SHP77 treated with DMSO at 0.1 percent for 48 hours (cell line): Measurements from ENCODE around the gene FCHSD2.
"Not testable (repeated sequence)": the region's sequence is repeated elsewhere in the genome, so short reads cannot be mapped to it uniquely, and the experiment has no call there.

ENCODE experiments used
- DNase-seq: peaks from one replicate; lab custom pipeline; 2025; lab: John Stamatoyannopoulos, UW

Gene FCHSD2

DNA sequence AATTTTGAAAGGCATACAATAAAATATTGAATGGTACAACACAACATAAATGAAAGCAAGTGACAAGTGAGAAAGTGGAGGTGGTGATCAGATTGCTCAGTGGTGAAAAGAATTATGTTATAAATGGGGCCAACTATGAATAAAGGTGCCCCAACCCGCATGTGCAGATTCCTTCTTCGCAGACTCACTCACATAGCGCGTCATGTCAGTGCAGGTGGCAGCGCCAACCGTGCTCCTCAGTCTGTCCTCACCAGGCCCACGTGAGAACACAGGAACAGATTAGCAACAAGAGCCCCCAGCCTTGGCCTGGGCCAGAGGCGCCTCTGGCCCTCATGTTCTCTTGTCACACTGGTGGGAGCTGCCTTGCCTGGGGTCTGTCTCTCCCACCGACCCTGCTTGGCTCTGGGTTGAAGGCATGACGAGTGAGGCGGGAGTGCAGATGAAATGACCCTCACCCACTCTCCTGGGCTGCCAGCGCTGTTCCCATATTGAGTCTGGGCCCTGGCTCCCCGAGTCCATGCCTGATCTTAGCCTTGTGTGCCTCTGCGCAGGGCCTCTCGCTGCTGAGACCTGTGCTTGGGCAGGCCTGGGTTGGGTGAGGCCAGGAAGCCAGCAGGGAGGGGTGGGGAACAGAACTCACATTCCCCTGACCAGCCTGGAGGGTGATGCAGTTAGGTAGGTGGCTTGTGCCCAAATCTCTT is 321.5 kb downstream of the FCHSD2 start:
- DNase-seq: no peak

DNA sequence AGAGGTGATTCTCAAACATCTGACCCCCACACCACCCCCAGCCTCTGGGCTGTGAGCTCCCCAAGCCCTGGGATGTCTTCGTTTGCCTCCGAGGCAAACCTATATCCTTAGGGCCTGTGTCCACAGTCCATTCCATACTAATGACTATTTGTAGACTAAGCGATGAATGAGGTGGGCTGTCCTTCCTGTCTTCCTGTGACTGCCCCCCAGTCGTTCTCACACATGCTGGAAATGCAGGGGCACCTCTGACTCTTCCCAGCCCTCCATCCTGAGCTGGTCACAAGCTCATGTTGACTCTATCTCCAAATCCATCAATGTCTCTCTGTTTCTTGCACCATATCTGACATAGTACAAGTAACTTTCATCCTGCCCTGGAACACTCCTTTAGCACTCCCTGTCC is 323.1 kb downstream of the FCHSD2 start:
- DNase-seq: no peak

DNA sequence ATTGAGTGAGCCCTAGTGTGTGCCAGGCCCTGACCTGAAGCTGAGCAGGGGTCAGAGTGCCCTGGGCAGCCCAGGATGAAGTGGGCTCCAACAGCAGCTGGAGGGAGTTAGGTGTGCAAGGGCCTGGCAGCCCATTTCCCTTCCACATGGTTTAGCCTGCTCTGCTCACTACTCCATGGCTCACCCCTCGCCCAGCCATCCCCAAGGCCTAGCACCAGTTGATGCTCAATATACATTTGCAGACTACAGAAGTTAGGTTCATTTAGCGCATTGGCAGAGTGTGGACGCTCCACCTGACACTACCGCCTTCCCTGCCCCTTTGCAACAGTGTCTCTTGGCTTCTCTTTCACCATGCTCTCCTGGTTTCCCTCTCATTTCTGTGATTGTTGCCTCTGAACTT is 324.2 kb downstream of the FCHSD2 start:
- no peak for DNase-seq

DNA sequence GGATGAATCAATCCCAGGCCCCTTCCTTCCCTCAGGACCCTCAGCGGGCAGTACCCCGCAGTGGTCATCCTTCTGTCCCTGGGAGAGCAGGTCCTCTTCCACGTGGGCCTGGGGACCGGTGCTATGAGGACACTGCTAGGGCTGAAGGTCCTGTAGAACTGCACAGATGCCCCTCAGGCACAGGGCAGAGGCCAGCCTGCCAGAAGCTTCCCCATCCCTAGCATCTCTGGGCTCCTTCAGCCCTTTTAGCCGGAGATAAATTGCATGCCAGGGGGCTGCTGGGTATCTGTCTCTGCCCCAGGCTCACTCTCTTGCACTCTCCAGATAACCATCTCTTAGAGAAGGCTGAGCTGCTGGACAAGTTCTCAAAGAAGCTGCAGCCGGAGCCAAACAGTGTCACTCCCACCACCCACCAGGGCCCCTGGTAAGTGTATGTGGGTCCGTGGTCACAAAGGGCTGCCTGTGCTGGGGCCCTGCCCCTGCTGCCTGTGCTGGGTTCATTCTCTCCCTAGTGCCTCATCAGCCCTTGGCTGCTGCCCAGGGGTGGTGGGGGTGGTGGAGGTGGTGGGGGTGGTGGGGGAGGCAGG is 325.6 kb downstream of the FCHSD2 start:
- DNase-seq: no peak

DNA sequence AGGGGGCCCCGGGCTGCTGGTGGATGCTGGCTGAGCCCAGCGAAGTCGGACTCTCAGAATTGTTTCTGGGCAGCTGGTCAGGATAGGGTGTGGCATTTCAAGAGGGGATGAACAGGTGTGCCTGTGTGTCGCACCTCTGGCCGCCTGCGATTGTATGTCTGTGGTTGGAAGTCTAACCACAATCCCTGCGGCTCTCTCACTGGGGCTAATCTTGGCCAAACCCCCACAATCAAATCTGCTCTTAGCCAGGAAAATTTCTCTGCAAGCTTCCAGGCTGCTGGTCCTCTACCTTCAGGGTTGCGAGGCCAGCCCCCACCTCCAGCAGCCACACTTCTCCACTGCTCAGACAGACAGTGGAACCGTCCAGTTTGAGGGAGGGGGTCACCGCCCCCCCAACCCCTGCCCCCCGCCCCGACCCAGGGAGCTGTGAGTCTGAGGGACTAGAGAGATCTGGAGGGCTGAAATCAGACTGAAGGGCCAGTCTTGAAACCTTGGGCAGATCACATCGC is 327.0 kb downstream of the FCHSD2 start:
- DNase-seq: no peak

DNA sequence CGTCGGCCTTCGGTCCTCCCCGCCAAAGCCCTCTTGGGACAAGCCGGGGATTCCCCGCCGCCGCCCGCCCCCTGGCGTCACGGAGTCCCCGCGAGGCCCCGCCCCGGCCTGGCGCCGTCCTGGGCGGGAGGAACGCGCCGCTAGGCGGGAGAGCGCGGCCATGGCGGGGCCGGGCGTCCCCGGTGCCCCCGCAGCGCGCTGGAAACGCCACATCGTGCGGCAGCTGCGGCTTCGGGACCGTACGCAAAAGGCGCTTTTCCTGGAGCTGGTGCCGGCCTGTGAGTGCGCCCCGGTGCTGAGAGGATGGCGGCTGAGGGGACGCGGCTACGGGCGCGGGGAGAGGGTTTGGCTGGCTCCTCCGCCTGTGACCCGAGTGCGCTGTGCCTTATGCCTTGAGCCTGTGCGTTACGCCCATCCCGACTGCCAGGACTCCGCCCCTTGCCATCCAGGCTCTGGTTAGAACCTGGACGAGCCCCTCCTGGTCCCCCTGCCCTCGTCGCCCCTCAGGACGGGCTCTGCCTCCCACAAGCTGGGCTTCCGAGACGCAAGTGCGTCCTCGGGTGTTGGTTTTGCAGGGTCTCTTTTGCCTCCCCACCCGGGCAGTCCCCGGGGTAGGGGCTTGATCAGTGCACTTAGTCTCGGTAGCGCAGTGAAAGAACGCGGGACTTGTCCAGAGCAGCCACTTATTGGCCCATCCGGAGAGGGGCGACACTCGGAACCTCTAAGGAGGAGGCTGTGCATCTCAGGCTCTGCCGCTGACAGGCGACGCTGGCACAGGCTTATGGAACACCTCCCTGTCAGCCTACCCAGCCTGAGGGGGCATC is 327.6 kb downstream of the FCHSD2 start, which contains the start of gene ATG16L2:
Gene ATG16L2, plus strand, starts transcription at position 126 of the 824 bp plus-strand sequence. Its CDS starts 35 bp downstream, at position 161.
- peak; percentile 86 for DNase-seq

DNA sequence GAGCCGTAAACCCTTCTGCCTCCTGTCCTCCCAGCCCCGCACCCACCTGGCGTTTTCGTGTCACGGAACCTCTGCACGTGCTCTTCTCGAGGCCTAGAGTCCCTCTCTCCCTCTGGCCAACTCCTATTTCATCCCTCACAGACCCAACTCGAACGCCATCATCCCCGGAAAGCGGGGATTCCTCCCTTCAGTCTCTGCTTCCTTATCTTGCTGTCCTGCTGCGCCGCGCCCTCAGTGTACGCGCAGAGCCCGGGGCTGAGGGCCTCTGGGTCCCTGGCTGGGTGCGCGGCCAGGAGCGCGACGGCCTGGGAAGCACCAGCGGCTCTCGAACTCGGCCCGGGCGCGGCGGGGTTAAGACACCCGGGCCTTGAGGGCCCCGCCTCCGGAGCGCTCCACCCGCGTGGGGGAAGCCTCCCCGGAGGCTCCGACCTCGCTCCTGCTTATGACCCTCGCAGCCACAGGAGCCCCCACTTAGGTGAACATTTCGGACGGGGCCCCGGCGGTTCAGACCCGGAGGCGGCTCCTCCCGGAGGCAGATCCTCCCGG is 328.3 kb downstream of the FCHSD2 start:
- peak; percentile 86 for DNase-seq

DNA sequence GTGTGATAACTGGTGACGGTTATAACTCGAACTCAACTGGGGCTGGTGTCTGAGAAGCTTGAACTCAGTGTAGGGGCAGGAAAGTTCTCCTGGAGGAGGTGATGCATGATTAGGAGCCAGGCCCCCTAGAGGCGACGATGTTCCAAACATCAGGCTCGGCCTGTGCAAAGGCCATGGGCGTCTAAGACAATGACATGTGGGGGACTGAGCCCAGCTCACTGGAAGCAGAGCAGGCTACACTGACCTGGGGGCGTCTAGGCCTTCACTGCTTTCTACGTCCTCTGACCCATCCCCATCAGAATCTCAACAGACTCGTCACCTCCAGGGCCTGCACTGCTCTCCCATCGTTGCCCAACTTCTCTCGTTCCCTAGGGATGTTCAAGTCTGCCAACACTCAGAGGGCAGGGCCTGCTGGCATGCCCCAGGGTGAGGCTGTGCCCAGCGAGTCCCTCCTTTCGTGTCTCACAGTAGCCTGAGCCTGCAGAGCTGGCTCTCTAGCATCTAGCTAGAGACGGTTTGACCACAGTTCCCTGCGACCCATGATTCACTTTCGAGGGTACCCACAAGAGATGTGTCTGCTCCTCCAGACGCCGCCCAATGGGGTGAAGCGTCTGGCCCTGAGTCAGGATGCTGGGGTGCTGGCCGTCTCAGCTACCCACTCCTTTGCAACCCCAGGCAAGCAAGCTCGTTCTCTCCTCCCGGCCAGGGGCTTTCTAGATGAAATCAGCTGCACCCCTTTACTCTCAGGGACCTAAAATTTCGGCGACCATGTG is 329.0 kb downstream of the FCHSD2 start:
- DNase-seq: peak; percentile 74

DNA sequence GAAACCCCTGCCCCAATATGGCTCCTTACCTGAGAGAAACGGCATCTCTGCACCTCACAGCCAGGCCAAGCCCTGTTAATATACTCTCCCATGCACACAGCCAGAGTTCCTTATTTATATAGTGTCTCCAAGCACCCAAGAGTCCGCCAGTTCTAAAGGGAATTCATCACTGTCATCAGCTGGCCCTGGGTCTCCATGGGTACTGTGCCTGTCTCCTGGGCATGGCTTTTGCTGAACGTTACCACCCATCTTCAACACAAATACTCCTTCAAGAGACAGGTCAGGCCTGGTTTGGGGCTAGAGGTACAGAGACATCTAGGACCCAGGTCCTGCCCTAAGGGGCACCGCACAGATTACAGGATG is 329.5 kb downstream of the FCHSD2 start:
- peak; percentile 64 for DNase-seq

DNA sequence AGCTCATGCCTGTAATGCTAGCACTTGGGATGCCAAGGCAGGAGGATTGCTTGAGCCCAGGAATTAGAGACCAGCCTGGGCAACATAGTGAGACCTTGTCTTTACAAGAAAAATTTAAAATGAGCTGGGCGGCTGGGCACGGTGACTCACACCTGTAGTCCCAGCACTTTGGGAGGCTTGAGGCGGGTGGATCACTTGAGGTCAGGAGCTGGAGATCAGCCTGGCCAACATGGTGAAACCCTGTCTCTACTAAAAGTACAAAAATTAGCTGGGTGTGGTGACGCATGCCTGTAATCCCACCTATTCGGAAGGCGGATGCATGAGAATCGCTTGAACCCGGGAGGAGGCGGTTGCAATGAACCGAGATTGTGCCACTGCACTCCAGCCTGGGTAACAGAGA is 330.4 kb downstream of the FCHSD2 start:
- not testable (repeated sequence) for DNase-seq

DNA sequence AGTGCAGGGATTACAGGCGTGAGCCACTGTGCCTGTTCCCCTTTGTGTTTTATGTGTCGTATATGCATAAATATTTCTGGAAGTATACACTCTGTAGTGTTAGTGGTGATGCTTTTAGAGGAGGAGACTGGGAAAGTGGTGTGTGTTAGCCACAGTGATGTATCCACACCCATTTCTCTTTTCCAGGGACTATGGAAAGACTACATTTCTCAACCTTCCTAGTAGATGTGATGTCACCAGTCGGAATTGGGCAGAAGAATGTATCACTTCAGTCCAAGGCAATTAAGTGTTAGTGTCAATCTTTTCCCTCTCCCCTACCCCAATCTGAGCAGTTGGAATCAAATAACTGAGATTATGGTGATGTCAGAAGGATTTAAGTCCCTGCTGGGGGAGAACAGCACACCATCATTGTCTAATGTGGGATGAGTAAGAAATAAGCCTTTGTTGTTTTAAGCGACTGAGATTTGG is 333.8 kb downstream of the FCHSD2 start:
- DNase-seq: no peak

DNA sequence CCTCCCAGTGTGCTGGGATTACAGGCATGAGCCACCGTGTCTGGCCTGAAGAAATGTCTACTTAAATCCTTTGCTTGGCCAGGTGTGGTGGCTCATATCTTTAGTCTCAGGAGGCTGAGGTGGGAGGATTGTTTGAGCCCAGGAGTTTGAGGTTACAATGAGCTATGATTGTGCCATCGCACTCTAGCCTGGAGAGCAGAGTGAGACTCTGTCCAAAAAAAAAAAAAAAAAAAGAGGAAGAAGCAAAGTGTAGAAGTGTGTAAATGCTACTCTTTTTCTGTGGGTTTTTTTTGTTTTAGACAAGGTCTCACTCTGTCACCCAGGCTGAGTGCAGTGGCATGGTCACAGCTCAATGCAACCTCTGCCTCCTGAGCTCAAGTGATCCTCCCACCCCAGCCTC is 334.3 kb downstream of the FCHSD2 start:
- DNase-seq: no peak

DNA sequence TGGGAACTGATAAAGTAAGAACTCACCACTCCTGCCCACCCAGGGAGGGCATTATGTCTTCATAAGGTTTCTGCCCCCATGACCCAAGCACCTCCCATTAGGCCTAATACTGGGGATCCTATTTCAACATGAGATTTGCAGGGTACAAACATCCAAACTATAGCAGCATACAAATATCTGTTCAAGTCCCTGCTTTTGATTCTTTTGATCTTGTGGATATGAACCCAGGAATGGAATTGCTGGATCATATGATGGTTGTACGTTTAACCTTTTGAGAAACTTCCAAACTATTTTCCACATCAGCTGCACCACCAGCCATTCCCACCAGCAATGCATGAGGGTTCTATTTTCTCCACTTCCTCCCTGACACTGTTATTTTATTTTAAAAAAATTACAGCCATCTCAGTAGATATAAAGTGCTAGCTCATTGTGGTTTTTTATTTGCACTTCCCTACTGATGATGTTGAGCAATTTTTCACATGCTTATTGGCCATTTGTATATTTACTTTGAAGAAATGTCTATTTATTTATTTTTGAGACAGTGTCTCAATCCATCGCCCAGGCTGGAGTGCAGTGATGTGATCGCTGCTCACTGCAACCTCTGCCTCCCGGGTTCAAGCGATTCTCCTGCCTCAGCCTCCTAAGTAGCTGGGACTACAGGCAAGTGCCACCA is 335.0 kb downstream of the FCHSD2 start:
- no peak for DNase-seq

DNA sequence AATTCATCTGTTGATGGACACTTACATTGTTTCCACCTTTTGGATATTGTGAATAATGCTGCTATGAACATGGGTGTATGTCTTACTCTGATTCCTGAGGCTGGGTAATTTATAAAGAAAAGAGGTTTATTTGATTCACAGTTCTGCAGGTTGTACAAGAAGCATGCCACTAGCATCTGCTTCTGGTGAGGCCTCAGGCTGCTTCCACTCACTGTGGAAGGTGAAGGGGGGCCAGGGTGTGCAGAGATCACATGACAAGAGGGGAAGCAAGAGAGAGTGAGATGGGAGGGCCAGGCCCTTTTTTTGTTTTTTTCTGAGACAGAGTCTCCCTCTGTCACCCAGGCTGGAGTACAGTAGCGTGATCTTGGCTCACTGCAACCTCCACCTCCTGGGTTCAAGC is 335.7 kb downstream of the FCHSD2 start:
- DNase-seq: not testable (repeated sequence)

DNA sequence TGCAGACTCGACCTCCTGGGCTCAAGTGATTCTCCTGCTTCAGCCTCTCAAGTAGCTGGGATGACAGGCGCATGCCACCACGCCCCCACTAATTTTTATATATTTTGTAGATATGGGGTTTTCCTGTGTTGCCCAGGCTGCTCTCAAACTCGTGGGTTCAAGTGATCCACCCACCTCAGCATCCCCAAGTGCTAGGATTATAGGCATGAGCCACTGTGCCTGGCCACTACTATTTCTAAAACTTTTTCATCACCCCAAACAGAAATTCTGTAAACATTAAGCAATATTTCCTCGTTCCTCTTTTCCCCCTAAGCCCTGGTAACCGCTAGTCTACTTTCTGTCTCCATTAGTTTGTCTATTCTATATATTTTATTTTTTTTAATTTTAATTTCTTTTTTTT is 336.9 kb downstream of the FCHSD2 start:
- DNase-seq: no peak

DNA sequence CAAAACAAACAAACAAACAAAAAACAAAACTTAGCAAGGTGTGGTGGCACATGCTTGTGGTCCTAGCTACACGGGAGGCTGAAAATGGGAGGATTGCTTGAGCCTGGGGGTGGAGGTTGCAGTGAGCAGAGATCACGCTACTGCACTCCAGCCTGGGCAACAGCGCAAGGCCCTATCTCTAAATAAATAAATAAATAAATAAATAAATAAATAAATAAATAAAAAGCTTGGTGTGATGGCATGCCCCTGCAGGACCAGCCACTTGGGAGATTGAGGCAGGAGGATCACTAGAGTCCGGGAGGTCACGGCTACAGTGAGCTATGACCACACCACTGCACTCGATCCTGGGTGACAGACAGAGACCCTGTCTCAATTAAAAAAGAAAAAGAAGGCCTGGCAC is 339.3 kb downstream of the FCHSD2 start:
- no peak for DNase-seq

DNA sequence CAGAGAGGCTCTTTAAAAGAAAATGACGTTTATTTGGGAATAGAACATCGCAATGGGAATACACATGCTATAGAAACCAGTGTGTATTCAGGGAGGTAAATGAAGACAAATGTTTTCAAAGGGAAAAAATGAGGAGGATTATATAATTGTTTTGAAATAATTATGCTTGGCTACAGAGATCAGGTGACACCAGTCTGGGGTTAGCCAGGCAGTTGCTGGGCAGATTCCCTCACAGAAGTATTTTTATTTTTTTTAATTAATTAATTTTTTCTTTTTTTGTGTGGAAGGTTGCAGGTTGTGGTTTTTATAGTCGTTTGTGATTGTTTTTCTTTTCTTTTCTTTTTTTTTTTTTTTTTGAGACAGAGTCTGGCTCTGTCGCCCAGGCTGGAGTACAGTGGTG is 342.7 kb downstream of the FCHSD2 start:
- DNase-seq: no peak

DNA sequence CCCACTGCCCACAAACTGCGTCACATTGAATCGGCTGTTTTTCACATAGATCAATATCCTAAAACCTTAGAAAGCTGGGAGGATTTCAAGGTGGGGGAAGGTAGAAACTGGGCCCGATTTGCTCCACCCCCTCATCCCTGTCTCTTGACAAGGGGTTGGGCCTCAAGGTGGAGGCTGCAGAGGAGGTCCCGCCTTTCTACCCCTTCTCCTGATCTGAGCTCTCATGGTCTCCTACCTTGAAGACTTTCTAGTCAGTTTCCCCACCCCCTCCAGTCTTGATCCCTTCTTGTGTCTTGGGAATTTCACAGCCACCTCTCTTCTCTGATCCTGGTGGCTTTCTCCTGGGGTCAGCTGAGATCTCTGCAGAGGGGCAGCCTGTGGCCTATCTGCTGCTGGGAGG is 343.8 kb downstream of the FCHSD2 start:
- DNase-seq: no peak

DNA sequence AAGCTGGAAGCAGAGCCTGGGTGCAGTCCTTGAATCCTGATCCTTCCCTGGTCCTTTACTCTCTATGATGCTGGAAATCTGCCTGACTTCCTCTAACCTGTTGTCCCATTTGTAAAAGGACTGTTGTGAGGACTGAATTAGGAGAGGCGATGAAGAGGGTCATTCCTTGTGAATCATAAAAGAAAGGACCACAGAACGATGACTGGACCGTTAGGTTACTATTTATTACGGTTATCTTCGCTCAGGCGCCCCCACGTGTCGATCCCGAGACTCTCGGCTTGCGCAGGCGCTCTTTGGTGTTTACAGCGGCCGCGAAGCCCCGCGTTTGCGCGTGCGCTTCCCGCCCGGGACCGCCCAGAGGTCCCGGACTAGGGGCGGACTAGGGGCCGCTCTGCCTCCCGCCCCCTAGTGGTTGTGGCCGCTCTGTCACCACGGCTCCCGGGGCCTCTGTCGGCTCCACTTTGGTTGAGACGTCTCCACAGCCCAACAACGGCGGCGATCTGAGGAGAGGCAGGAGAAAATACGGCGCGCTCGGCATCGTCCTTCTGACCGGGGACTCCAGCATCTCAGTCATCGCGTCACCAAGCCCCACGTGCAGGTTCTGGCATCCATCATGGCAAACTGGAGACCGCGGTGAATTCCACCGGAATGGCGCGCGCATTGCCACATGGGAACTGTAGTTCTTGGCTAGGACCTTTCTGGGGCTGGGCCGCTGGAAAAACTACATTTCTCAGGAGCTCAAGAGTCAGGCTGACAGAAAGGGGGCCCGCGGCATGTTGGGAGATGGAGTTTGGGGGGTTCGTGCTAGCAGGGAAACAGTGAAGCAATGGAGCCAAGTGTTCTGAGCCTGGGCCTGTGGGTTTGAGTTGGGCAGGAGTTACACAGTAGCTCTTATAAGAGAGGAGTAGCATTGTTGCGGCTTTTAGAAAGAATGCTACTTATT is 348.4 kb downstream of the FCHSD2 start, which contains the start of gene STARD10:
Gene STARD10, minus strand, starts transcription at position 623 of the 943 bp plus-strand sequence. CDS start 12,866 bp downstream, outside the sequence.
- DNase-seq: peak; percentile 92

DNA sequence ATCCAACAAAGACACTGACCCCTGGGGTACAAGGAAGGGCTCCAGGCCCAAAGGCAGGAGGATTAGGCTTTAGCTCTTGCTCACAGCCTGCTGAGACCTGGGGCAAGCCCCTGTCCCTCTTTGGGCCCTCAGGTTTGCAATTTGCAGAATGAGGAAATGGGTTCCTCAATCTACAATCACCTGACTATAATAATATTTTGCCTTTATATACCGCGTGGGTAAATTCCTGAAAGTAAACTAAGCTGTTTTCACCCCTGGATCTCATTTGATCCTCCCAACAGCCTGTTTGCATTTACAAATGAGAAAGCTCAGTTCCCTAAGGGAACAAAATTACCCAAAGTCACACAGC is 349.1 kb downstream of the FCHSD2 start:
- no peak for DNase-seq
